ENCODE results near the gene HSPB1. TPM values are rescaled to one million over a fixed set of nuclear protein-coding genes. Genes with fewer than 3 reads are reported as not detected.

HSPB1 gene
- total and polyA plus RNA-seq, 12 donors: 1,266 to 6,886 (median 2,108) TPM

DNA sequence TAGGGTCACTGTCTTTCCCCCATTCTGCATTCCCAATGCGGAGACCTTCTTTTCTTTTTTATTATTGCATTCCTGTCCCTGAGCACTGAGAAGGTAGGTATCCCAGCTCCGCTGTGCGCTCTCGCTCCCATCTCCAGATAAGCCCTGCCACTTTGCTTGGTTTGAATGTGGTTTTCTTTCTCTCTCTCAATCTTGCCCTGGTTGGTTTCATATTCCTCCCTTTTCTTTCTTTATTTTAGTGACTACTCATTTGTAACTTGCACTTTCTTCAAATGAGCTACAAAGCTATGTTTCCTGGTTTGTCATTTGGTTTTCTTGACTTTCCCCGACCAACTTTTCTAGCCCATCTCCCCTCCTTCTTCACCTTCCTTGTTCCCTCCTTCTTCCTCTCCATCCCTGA is 29.0 kb upstream of the HSPB1 start:
- 81 to 85% methylated on average over 5 of the region's 5 CpGs for WGBS, 2 donors
- H3K4me1 ChIP-seq: no peaks in the 10 kb centered on the region
- TF ChIP-seq, protein P1, sequence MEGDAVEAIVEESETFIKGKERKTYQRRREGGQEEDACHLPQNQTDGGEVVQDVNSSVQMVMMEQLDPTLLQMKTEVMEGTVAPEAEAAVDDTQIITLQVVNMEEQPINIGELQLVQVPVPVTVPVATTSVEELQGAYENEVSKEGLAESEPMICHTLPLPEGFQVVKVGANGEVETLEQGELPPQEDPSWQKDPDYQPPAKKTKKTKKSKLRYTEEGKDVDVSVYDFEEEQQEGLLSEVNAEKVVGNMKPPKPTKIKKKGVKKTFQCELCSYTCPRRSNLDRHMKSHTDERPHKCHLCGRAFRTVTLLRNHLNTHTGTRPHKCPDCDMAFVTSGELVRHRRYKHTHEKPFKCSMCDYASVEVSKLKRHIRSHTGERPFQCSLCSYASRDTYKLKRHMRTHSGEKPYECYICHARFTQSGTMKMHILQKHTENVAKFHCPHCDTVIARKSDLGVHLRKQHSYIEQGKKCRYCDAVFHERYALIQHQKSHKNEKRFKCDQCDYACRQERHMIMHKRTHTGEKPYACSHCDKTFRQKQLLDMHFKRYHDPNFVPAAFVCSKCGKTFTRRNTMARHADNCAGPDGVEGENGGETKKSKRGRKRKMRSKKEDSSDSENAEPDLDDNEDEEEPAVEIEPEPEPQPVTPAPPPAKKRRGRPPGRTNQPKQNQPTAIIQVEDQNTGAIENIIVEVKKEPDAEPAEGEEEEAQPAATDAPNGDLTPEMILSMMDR (IDR thresholded peaks at IDR 0.05): no peak
- DNase-seq (no peak), ATAC-seq (no peak)
- H3K27me3 ChIP-seq: peaks cover 0 to 68% (median 59%) of the 10 kb centered on the region in 7 donors
- no peaks in the 10 kb centered on the region for H3K36me3 ChIP-seq
- no peaks in the 10 kb centered on the region for H3K9me3 ChIP-seq
- no peak overlapping the region for H3K4me3 ChIP-seq
- intact Hi-C loops (cut with DNase I): loop anchor here in 1 of 10 donors (10.0 kb wide), 1 partner anchor 99 kb away; no protein-coding TSS in a partner anchor
- H3K27ac ChIP-seq: no peak overlapping the region

DNA sequence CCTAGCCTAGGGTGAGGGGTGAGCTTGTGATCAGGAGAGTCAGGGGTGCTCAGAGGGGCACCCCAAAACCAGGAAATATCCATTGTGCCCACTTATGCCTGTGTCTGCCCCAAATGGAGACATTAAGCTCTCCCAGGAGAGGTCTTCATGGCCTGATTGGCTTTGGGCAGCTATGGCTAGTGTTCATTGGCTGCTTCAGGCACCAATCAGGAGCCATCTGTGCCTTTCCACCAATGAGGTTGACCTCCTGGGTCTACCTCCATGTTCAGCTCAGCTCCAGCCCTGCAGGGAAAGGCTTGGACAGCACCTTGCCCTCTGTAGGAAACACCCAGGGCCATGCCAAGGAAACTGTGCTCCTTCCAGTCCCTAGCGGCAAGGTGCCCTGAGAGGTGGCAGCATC is 23.9 kb upstream of the HSPB1 start:
- ATAC-seq (no peak), DNase-seq (no peak)
- TF ChIP-seq, protein P1 (IDR thresholded peaks at IDR 0.05): no peak
- Histone ChIP-seq H3K36me3 (no peaks in the 10 kb centered on the region), H3K4me3 (no peak overlapping the region), H3K27ac (no peak overlapping the region), H3K4me1 (peaks cover 0 to 5% (median 0%) of the 10 kb centered on the region in 9 donors), H3K27me3 (peaks cover 4 to 68% (median 51%) of the 10 kb centered on the region in 7 donors), H3K9me3 (no peaks in the 10 kb centered on the region)
- 94 to 100% methylated on average over 1 of the region's 1 CpG for WGBS, 2 donors
- intact Hi-C loops (cut with DNase I): loop anchor here in 1 of 10 donors (10.0 kb wide), 1 partner anchor 104 kb away; no protein-coding TSS in a partner anchor

DNA sequence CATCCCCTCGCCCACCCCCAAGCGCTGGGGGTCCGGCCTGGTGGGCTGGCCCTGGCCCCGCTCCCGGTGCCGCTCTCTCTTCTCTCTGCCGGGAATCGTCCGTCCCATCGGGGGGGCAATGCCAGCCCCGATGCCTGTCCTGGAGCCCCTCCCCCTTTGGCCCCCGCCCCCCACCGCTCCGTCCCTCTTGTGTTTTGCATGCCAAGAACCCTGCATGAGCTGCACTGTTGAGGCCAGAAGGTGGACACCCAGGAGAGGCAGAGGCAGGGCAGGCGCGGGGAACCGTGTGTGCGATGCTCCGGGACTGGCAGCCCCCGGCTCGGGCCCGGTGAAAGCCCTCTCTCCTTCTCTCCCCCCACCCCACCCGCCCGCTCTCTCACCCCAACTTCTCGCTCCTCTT is 22.1 kb upstream of the HSPB1 start:
- peak overlapping the region in 1 of 10 donors; percentile 34 for H3K4me3 ChIP-seq
- no peaks in the 10 kb centered on the region for H3K36me3 ChIP-seq
- ATAC-seq: no peak
- 17 to 19% methylated on average over 23 to 25 of the region's 25 CpGs for WGBS, 2 donors
- peaks cover 4 to 80% (median 44%) of the 10 kb centered on the region in 7 donors for H3K27me3 ChIP-seq
- intact Hi-C loops (cut with DNase I): loop anchor here in 5 of 10 donors (5.0 to 10.0 kb wide), 3 partner anchors 37 to 216 kb away; no protein-coding TSS in a partner anchor
- TF ChIP-seq, protein P1 (IDR thresholded peaks at IDR 0.05): no peak
- no peaks in the 10 kb centered on the region for H3K9me3 ChIP-seq
- H3K27ac ChIP-seq: no peak overlapping the region
- DNase-seq: no peak
- H3K4me1 ChIP-seq: peaks cover 0 to 5% (median 0%) of the 10 kb centered on the region in 9 donors

DNA sequence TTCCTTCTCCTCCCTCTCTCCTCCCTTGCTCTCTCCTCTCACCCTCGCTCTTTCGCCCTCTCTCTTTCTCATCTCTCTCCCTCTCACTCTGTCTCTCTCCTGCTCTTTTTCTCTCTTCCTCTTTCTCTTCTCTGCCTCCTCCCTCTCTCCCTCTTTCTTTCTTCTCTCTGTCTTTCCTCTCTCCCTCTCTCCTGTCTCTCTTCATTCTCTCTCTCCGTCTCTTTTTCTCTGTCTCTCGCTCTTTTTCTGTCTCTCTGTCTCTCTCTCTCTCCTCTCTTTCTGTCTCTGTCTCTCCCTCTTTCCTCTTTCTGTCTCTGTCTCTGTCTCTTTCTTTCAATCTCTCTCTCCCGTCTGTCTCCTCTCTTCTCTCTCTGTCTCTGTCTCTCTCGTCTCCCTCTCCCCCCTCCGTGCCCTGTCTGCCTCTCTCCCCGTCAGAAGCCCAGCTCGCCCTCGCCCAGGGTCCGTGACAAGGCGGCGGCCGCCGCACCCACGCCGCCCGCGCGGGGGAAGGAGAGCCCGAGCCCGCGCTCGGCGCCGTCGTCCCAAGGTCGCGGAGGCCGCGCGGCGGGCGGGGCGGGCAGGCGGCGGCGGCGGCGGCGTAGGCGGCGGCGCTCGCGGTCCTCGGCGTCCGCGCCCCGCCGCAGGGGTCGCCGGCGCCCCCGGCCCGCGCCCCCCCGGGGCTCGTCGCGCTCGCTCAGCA is 21.3 kb upstream of the HSPB1 start:
- Histone ChIP-seq H3K4me1 (peaks cover 0 to 5% (median 0%) of the 10 kb centered on the region in 9 donors), H3K27me3 (peaks cover 4 to 77% (median 43%) of the 10 kb centered on the region in 7 donors), H3K36me3 (no peaks in the 10 kb centered on the region), H3K9me3 (no peaks in the 10 kb centered on the region), H3K27ac (no peak overlapping the region), H3K4me3 (peak overlapping the region in 9 of 10 donors; percentile 28 to 52 (median 46))
- WGBS, 2 donors: 1 to 3% methylated on average over 61 to 63 of the region's 63 CpGs
- peak in 1 of 8 donors; percentile 32 for ATAC-seq
- DNase-seq: no peak
- intact Hi-C loops (cut with DNase I): loop anchor here in 5 of 10 donors (5.0 to 10.0 kb wide), 3 partner anchors 36 to 216 kb away; no protein-coding TSS in a partner anchor
- TF ChIP-seq, protein P1 (IDR thresholded peaks at IDR 0.05): no peak
